HG03159 (cell line): Measurements from ENCODE around the gene KRTAP19-7.

Experiments
- ATAC-seq: cut with Tn5 transposase; IDR thresholded peaks from one replicate; pipeline ENCODE4 v1.9.1; 2021; ENCODE audit warnings: mild to moderate bottlenecking, moderate library complexity; ENCODE audit not compliant: unreplicated experiment

KRTAP19-7 gene

GRCh38 chr21:30561264-30561895, at the start of gene KRTAP19-7:
Gene KRTAP19-7 (minus strand): TSS chr21:30561314. CDS start chr21:30561289, 25 bp downstream.
- no peak for ATAC-seq

GRCh38 chr21:30605968-30606367, 44.9 kb upstream of the KRTAP19-7 start:
- no peak for ATAC-seq

GRCh38 chr21:30600787-30601186, 39.7 kb upstream of the KRTAP19-7 start, which contains the start of gene KRTAP22-1:
Gene KRTAP22-1 (plus strand): TSS chr21:30601087.
- no peak for ATAC-seq

DNA sequence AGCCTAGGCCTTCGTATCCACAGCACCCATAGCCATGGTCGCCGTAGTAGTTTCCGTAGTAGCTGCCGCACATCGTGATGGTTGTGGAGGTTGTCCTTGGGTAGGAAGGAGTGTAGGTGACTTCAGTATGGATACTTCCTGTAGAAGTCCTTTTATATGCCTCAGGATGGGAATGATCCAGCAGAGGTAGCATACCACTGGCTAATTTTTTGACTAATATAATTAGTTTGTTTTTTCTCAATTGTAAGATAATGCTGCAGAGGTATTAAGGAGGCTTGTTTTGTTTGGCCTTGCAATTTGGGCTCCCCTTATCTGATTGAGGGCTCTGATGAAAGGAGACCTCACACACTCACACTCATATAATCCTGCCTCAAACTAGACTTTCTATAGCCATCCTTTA, 37.7 kb upstream of the KRTAP19-7 start, which contains the start of gene KRTAP6-2:
KRTAP6-2 (minus strand) TSS at position 101 of the 400 bp plus-strand sequence; CDS start at position 73, 28 bp downstream.
- no peak for ATAC-seq

DNA sequence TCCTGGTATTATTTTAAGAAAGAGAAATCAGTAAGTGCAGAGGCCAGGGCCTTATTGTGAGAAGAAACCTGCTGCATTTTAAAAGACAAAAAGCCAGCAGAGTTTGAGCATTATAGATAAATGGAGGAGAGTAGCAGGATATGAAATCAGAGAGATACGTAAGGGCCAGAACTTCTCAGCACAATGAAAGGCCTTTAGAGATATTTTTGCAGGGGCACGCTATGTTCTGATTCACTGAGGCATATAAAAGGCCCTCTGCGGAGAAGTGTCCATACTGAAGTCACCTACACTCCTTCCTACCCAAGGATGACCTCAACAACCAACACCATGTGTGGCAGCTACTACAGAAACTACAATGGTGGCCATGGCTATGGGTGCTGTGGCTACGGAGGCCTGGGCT, 31.0 kb upstream of the KRTAP19-7 start, which contains the start of gene KRTAP6-3:
KRTAP6-3 (plus strand) TSS at position 301 of the 400 bp plus-strand sequence; CDS start at position 307, 6 bp downstream.
- ATAC-seq = no peak

DNA sequence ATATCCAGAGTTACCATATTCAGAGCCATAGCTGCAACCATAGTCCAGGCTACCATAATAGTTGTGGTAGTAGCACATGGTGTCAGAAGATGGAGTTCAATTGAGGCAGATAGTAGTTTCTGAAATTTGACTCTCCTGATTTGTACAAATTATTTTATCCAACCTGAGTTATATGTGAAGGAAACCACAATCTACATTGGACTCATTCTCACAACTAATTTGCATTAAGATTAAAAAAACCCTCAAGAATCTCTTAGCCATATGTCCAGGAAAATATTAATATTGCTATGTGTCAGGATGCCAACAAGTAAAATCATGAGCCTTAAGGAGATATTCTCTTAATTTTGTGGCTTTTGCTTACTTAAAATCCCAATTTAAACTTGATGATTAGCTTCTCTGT, 29.2 kb upstream of the KRTAP19-7 start, which contains the start of gene KRTAP22-2:
KRTAP22-2 (minus strand) TSS at position 101 of the 400 bp plus-strand sequence.
- ATAC-seq = no peak

DNA sequence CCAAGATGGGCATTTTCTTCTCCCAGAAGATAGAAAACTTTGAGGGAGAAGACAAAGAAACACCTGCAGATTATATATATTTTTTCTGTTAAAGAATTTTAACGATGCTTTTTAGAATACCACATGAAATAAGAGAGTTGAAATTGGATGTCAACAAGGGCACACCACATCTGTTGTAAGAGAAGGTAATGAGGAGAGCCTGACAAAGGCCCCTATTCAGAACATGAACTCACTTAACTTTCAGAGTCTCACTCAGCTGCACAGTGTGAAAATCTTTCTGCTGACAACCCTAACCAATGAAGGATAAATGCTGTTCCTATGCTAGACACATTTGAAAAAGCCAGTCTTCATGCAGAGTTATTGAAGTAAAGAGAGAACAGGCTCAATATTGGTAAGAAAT, 21.8 kb upstream of the KRTAP19-7 start:
- no peak for ATAC-seq

- ATAC-seq = no peak
Measured at GRCh38 chr21:30580132-30580531, 19.0 kb upstream of the KRTAP19-7 start.

- ATAC-seq = no peak
Measured at GRCh38 chr21:30579346-30579745, 18.2 kb upstream of the KRTAP19-7 start.

DNA sequence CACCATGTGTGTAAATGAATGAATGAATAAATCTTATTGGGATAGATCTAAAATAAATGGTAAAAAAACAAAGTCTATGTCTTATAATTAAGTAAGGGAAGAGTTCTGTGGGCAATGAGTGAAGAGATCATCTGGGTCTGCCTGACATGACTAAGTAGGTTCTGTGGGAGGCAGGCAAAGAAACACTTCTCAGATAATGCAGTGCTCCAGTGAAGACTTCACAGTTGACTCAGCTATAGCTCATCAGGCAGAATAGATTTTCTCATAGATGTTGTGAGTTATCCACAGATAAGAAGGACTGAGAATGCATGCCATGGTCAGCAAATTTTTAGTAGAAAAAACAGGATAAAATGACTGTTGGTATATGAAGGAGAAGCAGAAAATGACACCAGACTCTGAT, 16.7 kb upstream of the KRTAP19-7 start:
- ATAC-seq = no peak

GRCh38 chr21:30567617-30568016, 6.5 kb upstream of the KRTAP19-7 start:
- ATAC-seq = no peak

DNA sequence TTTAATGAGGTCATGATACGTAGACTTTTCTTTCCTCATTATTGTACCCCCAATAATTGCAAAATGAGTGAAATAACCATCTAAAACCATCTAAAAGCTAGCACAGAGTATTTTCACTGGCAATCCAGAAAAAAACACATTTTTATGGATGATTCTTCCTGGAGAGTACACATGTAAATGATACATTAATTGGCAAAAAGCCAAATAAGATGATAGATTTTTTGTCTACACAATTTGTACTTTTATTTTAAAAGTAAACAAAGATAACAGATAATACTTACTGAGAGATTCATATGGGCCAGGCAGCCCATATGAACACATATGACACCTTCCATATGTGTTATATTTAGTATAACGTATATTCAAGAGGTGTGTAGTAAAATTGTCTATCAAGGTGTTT, 2.5 kb upstream of the KRTAP19-7 start:
- no peak for ATAC-seq

- no peak for ATAC-seq
Measured at GRCh38 chr21:30563072-30563471, 2.0 kb upstream of the KRTAP19-7 start.

GRCh38 chr21:30561957-30562356, 843 bp upstream of the KRTAP19-7 start:
- ATAC-seq = no peak

DNA sequence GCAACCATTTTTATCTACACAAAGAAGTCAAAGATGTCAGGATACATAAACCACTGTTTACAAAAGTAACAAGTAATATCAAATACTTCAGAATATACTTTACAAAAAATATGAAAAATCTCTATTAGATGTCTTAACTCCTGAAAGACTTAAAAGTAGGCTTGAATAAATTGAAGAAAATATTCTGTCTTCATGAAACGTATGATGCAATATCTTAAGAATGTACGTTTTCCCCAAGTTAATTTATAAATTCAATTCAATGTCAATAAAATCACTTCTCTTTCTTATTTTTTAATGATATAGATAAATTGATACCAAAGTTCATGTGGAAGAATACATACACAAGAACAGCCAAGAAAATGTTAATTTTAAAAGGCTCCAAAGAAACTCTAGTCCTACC, 6.0 kb downstream of the KRTAP19-7 start:
- ATAC-seq = no peak

- ATAC-seq = no peak
Measured at GRCh38 chr21:30552782-30553181, 8.3 kb downstream of the KRTAP19-7 start.

DNA sequence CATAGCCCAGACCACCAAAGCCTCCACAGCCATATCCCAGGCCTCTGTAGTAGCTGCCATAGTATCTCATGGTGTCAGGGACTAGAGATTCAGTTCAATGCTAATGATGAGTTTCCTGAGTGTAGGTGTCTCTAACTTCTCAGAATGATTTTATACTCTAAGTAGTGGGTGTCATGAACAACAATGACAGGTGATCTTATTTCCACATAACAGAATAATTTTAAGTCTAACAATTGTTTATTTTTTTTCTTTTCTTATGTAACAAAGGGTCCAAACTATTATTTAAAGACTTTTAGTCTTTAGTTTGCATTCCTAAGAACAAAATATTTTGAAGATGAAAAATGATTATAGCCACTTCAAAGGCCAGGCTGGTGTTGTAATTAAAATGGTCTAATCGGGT, 19.4 kb downstream of the KRTAP19-7 start, which contains the start of gene KRTAP19-6:
KRTAP19-6 (minus strand) TSS at position 101 of the 400 bp plus-strand sequence; CDS start at position 70, 31 bp downstream.
- no peak for ATAC-seq

GRCh38 chr21:30518876-30519275, 42.2 kb downstream of the KRTAP19-7 start:
- ATAC-seq = no peak

DNA sequence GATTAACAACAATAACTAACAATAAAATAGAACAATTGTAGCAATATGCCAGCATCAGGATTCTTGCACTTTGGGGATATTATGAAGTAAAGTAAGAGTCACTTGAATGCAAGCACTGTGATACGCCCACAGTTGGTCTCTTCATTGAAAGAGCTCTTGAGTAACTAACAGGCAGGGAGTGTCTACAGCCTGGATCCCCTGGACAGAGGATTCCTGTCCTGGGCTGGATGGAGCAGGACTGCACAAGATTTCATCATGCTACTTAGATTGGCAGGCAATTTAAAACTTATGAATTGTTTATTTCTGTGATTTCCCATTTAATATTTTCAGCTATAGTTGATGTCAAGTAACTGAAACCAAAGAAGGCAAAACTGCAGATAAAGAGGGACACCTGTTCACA, 45.4 kb downstream of the KRTAP19-7 start:
- no peak for ATAC-seq
